Left kidney (tissue), 2 donors: ENCODE results near the gene TAMALIN. TPM values are rescaled to one million over a fixed set of nuclear protein-coding genes. Genes with fewer than 3 reads are reported as not detected.
A peak's percentile ranks its signal among the peaks of the same experiment; 100 is the strongest.

Source experiments
- DNase-seq: peaks from one replicate; pipeline ENCODE4 v3.0.0-alpha.2; 2013
- polyA plus RNA-seq: library from polyadenylated mRNA; unstranded; fragments of 120-200 nt; gene quantifications from one replicate; pipeline ENCODE4 v1.2.1, GENCODE V29; 2013; ENCODE audit not compliant: insufficient read length

Gene TAMALIN
- polyA plus RNA-seq, 1 donor: 23.4 TPM

GRCh38 chr12:52035926-52036325, 29.2 kb downstream of the TAMALIN start:
- no peak for DNase-seq

GRCh38 chr12:52036587-52037171, 29.9 kb downstream of the TAMALIN start:
- DNase-seq: peak; percentile 86

GRCh38 chr12:52037248-52037861, 30.6 kb downstream of the TAMALIN start:
- no peak for DNase-seq

GRCh38 chr12:52038447-52038846, 31.7 kb downstream of the TAMALIN start:
- DNase-seq: no peak

- no peak for DNase-seq
Observed at GRCh38 chr12:52041035-52041434, 34.3 kb downstream of the TAMALIN start.

- no peak for DNase-seq
Observed at GRCh38 chr12:52041695-52042123, 35.0 kb downstream of the TAMALIN start.

- DNase-seq: no peak
Observed at GRCh38 chr12:52042706-52043385, 36.1 kb downstream of the TAMALIN start.

GRCh38 chr12:52043386-52044212, 36.9 kb downstream of the TAMALIN start:
- no peak for DNase-seq

GRCh38 chr12:52044292-52044983, 37.7 kb downstream of the TAMALIN start:
- DNase-seq: no peak

GRCh38 chr12:52045794-52046199, 39.1 kb downstream of the TAMALIN start:
- no peak for DNase-seq

GRCh38 chr12:52046859-52047258, 40.1 kb downstream of the TAMALIN start:
- no peak for DNase-seq

GRCh38 chr12:52049286-52049685, 42.5 kb downstream of the TAMALIN start:
- no peak for DNase-seq

GRCh38 chr12:52049688-52050087, 42.9 kb downstream of the TAMALIN start:
- no peak for DNase-seq

GRCh38 chr12:52050116-52050757, 43.5 kb downstream of the TAMALIN start:
- no peak for DNase-seq

- peak; percentile 91 for DNase-seq
Observed at GRCh38 chr12:52050758-52051541, 44.2 kb downstream of the TAMALIN start, which contains the start of gene NR4A1. NR4A1 (plus strand) TSS chr12:52051442; CDS start chr12:52054329, 2,887 bp downstream.

GRCh38 chr12:52052468-52053186, 45.9 kb downstream of the TAMALIN start:
- DNase-seq: no peak

GRCh38 chr12:52053536-52054209, 46.9 kb downstream of the TAMALIN start:
- DNase-seq: no peak

- DNase-seq: no peak
Observed at GRCh38 chr12:52054231-52054832, 47.6 kb downstream of the TAMALIN start.
